ENCODE results near the gene CASTOR1. TPM values are rescaled to one million over a fixed set of nuclear protein-coding genes. Genes with fewer than 3 reads are reported as not detected.

The CASTOR1 gene
- total RNA-seq, 1 donor from 2014 or later = 2.4 TPM

- DNase-seq (ENCODE audit: low spot score in 2 of 2) (no peak), FAIRE-seq (no peak)
Observed at GRCh38 chr22:30321461-30321860, 32.2 kb upstream of the CASTOR1 start.

GRCh38 chr22:30320021-30320556, 30.8 kb upstream of the CASTOR1 start:
- FAIRE-seq = no peak
- DNase-seq (ENCODE audit: low spot score in 2 of 2) = no peak

GRCh38 chr22:30318799-30319419, 29.6 kb upstream of the CASTOR1 start:
- no peak for FAIRE-seq
- DNase-seq (ENCODE audit: low spot score in 2 of 2) = no peak

DNA sequence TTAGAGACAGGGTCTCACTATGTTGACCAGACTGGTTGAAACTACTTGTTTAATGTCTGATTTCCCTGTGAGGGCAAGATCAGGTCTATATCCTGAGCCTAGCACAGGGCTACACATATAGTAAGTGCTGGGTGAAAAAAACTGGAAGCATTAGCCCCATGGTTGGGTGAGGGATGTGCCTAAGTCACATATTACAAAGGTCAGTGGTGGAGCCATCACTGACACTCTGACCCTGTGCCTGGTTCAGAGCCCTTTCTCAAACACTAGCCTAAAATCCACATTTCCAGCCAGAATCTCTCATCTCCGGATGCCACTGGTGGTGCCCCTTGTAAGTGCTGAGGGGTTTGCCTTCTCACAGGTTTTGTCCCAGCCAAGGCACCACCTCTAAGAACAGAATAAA, 28.5 kb upstream of the CASTOR1 start:
- FAIRE-seq = no peak

GRCh38 chr22:30315962-30316576, 26.8 kb upstream of the CASTOR1 start:
- FAIRE-seq (no peak), DNase-seq (ENCODE audit: low spot score in 2 of 2) (no peak)

More for the DNA sequence above, 28.5 kb upstream of the CASTOR1 start:
- no peak for DNase-seq (ENCODE audit: low spot score in 2 of 2)

DNA sequence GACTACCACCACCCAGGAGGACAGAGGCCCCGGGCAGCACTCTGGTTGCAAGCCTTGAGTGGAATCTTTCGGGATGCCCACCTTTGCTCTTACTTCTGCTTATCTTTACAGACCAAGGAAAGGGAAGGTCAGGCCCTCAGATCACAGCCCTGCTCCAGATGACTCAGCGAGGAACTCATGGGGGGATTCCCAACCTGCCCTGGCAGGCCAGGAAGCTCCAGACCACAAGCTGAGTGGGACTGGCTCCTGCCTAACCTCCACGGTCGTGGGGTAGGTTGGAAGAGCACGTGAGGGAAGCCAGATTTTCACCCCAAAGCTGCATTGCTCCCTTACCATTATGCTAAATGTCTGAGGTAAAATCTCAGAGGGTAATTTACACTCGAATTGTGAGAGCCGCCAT, 25.6 kb upstream of the CASTOR1 start:
- FAIRE-seq = no peak
- DNase-seq (ENCODE audit: low spot score in 2 of 2) = no peak

GRCh38 chr22:30313527-30314363, 24.4 kb upstream of the CASTOR1 start:
- DNase-seq (ENCODE audit: low spot score in 2 of 2) (no peak), FAIRE-seq (no peak)

GRCh38 chr22:30312053-30312452, 22.7 kb upstream of the CASTOR1 start:
- no peak for DNase-seq (ENCODE audit: low spot score in 2 of 2)
- no peak for FAIRE-seq

DNA sequence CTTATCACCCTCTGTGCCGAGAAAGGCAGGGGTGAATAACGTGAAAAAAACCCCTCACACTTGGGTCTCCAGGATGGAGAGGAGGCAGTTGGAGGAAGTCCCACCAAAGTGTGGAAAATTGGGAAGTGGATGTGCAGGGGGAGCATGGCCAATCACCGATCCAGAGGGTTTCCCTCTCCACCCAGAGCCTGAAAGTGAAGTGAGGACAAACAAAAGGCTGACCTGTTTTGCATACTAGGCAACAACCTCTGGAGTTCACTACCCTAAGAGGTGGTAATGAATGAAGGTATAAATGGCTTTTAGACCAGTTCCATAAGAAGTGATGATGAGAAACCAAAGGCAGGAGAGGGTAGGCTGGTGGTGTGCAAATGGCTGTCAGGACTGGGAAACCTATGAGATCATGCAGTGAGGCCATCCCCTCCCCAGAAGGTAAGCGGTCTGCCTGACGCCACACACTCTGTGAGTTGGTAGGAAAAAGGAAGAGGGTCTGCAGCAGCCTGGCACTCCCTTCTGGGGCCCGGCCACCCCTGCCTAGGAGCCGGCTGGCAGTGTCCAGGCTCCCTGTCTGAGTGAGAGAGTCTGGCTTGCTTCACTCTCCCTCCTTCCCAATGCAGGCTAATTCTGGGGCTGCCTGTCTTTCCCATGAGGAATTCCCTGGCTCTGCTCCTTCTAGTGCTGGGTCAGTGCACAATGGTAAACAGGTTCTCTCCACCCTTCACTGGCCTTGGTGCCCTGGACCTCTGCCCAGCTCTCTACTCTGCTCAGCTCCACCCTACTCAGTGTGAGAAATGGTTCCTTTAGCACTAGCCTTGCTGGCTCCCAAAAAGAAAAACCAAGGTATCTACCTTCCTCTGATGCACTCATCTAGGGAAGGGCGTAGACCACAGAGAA, 21.8 kb upstream of the CASTOR1 start:
- no peak for FAIRE-seq
- no peak for DNase-seq (ENCODE audit: low spot score in 2 of 2)

GRCh38 chr22:30309951-30310741, 20.8 kb upstream of the CASTOR1 start:
- no peak for FAIRE-seq

DNA sequence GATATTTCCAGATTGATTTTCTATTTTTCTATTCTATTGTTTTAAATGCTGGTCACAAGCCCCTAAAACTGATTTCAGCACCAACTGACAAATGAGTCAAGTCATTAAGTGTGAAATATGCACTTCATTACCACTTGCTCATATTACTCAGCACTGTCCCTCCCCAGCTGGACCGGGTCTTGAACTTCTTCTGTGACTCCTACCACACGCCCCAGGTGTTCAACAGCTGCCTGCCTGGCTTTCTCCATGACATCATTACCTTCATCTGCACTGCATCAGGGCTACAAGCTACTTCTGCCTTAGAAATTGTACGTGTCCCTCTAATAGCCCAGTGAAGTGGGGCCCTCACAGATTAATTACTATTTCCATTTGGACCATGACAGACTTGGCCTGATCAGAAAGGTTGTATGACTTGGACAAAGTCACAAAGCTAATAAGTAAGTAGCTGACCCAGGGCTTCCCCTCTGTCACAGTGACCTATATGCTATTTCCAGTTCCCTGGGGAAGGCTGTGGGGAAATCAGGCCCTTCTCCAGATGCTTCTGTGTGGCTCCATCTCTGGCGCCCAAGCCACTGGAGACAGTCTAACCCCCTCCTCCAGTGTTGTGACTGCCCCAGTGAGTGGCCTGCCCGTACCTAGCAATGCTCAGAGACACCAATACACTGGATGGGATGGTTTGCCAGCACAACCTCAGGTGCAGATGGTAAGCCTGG, 19.4 kb upstream of the CASTOR1 start:
- no peak for DNase-seq (ENCODE audit: low spot score in 2 of 2)
- no peak for FAIRE-seq

More at GRCh38 chr22:30309951-30310741, 20.8 kb upstream of the CASTOR1 start:
- DNase-seq (ENCODE audit: low spot score in 2 of 2) = no peak

DNA sequence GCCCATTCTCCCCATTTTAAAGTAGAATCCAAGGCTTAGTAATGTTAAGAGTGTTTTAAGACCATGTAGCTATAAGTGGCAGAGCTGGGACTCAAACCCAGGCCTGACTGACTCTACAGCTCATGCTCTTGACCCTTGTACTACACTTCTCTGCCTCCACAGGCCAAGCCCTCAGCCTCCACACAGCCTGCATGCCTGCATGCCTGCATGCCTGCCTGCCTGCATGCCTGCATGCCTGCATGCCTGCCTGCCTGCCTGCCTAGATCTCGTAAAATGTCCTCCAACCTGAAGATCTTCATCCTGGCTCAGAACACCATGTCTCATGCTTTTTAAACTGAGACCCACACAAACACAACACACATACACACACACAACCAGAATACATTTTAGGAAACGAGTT, 18.8 kb upstream of the CASTOR1 start:
- no peak for FAIRE-seq
- no peak for DNase-seq (ENCODE audit: low spot score in 2 of 2)

DNA sequence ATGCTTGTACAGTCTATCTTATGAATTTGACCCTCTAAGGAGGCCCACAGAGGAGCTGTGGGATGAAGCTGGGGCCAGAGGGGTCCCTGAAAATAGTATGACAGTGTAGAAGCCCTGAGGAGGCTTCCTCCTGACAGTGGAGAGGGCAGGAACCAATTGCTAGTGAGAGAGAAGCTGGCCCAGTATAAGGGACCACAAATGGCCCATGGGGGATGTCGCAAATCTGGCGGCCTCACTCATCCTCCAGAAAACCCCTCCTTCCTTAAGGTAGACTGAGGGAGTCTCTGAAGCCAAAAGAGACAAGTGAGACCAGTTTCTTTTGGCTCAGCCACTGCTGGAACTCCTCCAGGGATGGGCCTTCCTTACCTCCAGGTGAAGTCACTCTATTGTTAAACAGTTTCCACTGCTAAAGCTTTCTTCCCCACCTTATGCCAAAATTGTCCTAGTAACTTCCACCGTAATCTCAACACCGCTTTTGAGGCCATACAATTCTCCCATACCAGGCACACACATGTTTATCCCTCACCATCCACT, 17.8 kb upstream of the CASTOR1 start:
- DNase-seq (ENCODE audit: low spot score in 2 of 2) = no peak
- no peak for FAIRE-seq

GRCh38 chr22:30306627-30307011, 17.3 kb upstream of the CASTOR1 start:
- FAIRE-seq = no peak
- DNase-seq (ENCODE audit: low spot score in 2 of 2) = no peak

DNA sequence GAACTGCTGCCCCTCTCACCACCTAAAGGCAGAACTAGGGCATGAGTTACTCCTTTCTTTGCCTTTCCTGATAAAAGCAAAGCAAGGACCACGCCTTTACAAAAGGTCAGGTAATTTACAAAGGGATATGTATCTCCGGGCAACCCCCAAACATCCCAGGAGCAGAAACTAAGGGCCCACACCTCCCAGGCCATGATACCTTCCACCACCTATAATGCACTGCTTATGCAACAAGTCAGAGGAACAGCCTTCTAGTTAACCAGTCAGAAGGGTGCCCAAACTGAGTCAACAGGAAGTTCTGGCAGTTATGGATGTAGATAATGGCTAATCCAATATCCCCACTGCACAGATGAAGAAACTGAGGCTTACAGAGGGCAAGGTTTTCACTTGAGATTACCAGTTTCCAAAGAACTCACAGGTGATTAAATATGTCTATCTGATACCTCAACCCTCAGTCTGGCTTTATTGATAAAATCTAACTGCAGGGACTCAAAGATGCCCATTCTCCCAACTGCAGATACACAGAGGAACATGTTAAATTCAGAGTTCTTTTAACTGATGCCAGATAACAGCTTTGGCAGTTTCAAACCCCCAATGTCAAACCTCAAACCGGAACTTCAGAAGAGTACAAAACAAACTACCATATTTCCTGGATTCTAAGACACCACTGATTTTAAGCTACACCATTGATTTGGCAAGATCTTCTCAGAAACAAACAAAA, 16.8 kb upstream of the CASTOR1 start:
- DNase-seq (ENCODE audit: low spot score in 2 of 2) (no peak), FAIRE-seq (no peak)

DNA sequence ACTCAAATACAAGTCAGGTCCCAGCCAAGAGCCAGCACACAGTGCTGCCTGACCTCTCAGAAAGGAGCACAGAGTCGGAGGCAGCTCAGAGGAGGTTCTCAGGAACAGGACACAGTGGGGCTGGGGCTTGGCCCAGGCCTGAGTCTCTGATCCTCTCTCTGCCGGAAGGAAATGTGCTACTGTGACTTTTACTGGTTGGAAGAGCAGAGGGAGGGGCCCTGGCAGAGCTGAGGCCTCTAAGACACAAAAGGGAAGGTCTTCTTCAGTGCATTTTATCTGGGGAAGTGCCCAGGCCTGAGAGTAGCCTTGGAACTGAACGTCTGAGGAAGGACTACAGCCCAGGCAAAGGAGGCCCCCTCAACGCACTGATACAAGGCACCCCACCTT, 16.2 kb upstream of the CASTOR1 start:
- FAIRE-seq = no peak
- DNase-seq (ENCODE audit: low spot score in 2 of 2) = no peak

- DNase-seq (ENCODE audit: low spot score in 2 of 2) = no peak
Observed at GRCh38 chr22:30304495-30305244, 15.4 kb upstream of the CASTOR1 start.

More at GRCh38 chr22:30304495-30305244, 15.4 kb upstream of the CASTOR1 start:
- no peak for FAIRE-seq

Measured in frontal cortex (tissue), 4 donors.